Thoracic aorta (tissue), 2 donors: ENCODE data around the gene CLASRP. TPM values are rescaled to one million over a fixed set of nuclear protein-coding genes. Genes with fewer than 3 reads are reported as not detected.

Experiments used
- ATAC-seq: fragments of 150-250 bp; one replicate; pipeline ENCODE4 v1.8.0; 2017; ENCODE audit warnings: low read depth; ENCODE audit not compliant: insufficient number of reproducible peaks, low FRiP score
- DNase-seq: peaks from one replicate; pipeline ENCODE4 v3.0.0-alpha.2; 2020; ENCODE audit warnings: low spot score
- H3K27ac ChIP-seq, 2 donors: fragments of 200-600 bp; sonication (generic); 1 replicate in 1 of 2; 2 replicates in 1 of 2; pipeline ENCODE4 v1.5.1; 2016; ENCODE audit warnings: mild to moderate bottlenecking in 2 of 2, moderate library complexity in 2 of 2
- H3K27me3 ChIP-seq: fragments of 200-600 bp; sonication (generic); replicated peaks from 2 replicates; pipeline ENCODE4 v1.6.0; 2016; ENCODE audit warnings: mild to moderate bottlenecking; ENCODE audit not compliant: insufficient read depth
- H3K36me3 ChIP-seq: fragments of 200-600 bp; sonication (generic); one replicate; pipeline ENCODE4 v1.5.1; 2016
- H3K4me1 ChIP-seq, 2 donors: fragments of 200-600 bp; sonication (generic); 1 replicate in 1 of 2; 2 replicates in 1 of 2; pipeline versions ENCODE4 v1.5.1 to v1.6.0; 2016; ENCODE audit warnings: low read depth in 2 of 2, mild to moderate bottlenecking in 1 of 2; ENCODE audit not compliant: control insufficient read depth in 1 of 2
- H3K4me3 ChIP-seq: fragments of 200-600 bp; sonication (generic); 2 replicates; pipeline ENCODE4 v1.5.1; 2016; ENCODE audit warnings: mild to moderate bottlenecking
- H3K9me3 ChIP-seq: fragments of 200-600 bp; sonication (generic); 2 replicates; pipeline ENCODE4 v1.5.1; 2016
- CTCF ChIP-seq: fragments of 200-600 bp; sonication (generic); IDR thresholded peaks from one replicate; pipeline ENCODE4 v1.5.1; 2019; ENCODE audit warnings: antibody characterized with exemption
- total RNA-seq, 2 donors: library from RNA; depleted of rRNA; stranded (reverse); fragments of >200 nt; gene quantifications; one replicate each; pipeline versions ENCODE4 v1.1.0 to v1.2.3, GENCODE V29; 2016

The CLASRP gene
- total RNA-seq, 2 donors from 2014 or later = 119 to 300 TPM

- H3K27me3 ChIP-seq = no peaks in the 10 kb centered on the region
- no peak overlapping the region for H3K27ac ChIP-seq
- ATAC-seq (no peak), DNase-seq (no peak)
- H3K4me1 ChIP-seq = peaks cover 4 to 25% of the 10 kb centered on the region in 2 donors
- no peak overlapping the region for H3K4me3 ChIP-seq
- H3K9me3 ChIP-seq = no peaks in the 10 kb centered on the region
- peaks cover 24% of the 10 kb centered on the region for H3K36me3 ChIP-seq
- no peak for TF ChIP-seq CTCF
Measured at GRCh38 chr19:45046355-45046754, 7.5 kb downstream of the CLASRP start.

GRCh38 chr19:45047188-45047797 lies 8.4 kb downstream of the CLASRP start:
- H3K4me3 ChIP-seq = no peak overlapping the region
- peaks cover 17% of the 10 kb centered on the region for H3K36me3 ChIP-seq
- H3K9me3 ChIP-seq = no peaks in the 10 kb centered on the region
- DNase-seq (no peak), ATAC-seq (no peak)
- TF ChIP-seq CTCF = no peak
- peaks cover 4 to 16% of the 10 kb centered on the region in 2 donors for H3K4me1 ChIP-seq
- no peak overlapping the region for H3K27ac ChIP-seq
- no peaks in the 10 kb centered on the region for H3K27me3 ChIP-seq

GRCh38 chr19:45049073-45049736 lies 10.4 kb downstream of the CLASRP start:
- H3K4me1 ChIP-seq = peaks cover 4 to 16% of the 10 kb centered on the region in 2 donors
- peaks cover 20% of the 10 kb centered on the region for H3K36me3 ChIP-seq
- no peaks in the 10 kb centered on the region for H3K9me3 ChIP-seq
- DNase-seq (no peak), ATAC-seq (no peak)
- no peak overlapping the region for H3K4me3 ChIP-seq
- H3K27me3 ChIP-seq = no peaks in the 10 kb centered on the region
- TF ChIP-seq CTCF = no peak
- H3K27ac ChIP-seq = no peak overlapping the region

GRCh38 chr19:45050036-45050435 lies 11.2 kb downstream of the CLASRP start:
- ATAC-seq = no peak
- peaks cover 4 to 16% of the 10 kb centered on the region in 2 donors for H3K4me1 ChIP-seq
- peaks cover 22% of the 10 kb centered on the region for H3K36me3 ChIP-seq

More at GRCh38 chr19:45050036-45050435, 11.2 kb downstream of the CLASRP start:
- TF ChIP-seq CTCF = no peak
- H3K4me3 ChIP-seq = no peak overlapping the region
- H3K9me3 ChIP-seq = no peaks in the 10 kb centered on the region
- no peak for DNase-seq
- H3K27ac ChIP-seq = no peak overlapping the region
- H3K27me3 ChIP-seq = no peaks in the 10 kb centered on the region
